ENCODE measurements around the gene CTDSP2. TPM values are rescaled to one million over a fixed set of nuclear protein-coding genes. Genes with fewer than 3 reads are reported as not detected.
A peak's percentile ranks its signal among the peaks of the same experiment; 100 is the strongest.

CTDSP2 gene
- total RNA-seq, 4 donors from 2014 or later = 47.1 to 120 (median 71.7) TPM

DNA sequence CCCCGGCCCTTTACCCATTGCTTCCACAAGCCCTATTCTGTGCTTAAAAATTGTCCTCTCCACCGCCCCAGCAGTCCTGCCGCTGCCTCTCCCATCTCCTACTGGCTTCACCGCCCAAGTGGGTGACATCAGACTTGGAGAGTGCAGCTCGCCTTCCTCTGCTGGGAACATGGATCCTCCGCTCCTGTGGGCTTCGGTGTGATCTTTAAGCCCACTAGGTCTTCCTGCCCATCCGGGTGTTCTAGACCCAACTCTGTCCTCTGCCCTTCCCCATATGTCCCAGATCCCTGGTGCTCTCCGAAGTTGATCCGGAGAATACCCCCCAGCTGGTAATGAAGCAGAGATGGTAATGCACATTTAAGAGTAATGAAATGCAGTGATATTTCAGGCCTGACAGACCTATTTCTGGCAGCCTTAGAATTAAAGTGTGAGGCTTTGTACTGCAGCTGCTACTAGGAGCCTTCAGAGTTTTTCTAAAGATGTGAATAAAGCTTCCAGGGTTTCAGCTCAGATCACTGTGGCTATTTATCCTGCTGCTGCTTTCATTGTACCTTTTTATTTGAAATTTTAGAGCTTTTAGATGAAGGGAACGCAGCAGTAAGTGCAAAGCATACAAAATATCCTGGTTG, 22.9 kb upstream of the CTDSP2 start:
- Histone ChIP-seq H3K36me3 (no peaks in the 10 kb centered on the region), H3K4me3 (no peak overlapping the region), H3K4me1 (peaks cover 11 to 45% (median 11%) of the 10 kb centered on the region in 3 donors), H3K27ac (peak overlapping the region; percentile 18 to 86 (median 74)), H3K9me3 (no peaks in the 10 kb centered on the region), H3K27me3 (no peaks in the 10 kb centered on the region)
- no peak for TF ChIP-seq POLR2A (IDR thresholded peaks at IDR 0.05)
- TF ChIP-seq, protein P1, sequence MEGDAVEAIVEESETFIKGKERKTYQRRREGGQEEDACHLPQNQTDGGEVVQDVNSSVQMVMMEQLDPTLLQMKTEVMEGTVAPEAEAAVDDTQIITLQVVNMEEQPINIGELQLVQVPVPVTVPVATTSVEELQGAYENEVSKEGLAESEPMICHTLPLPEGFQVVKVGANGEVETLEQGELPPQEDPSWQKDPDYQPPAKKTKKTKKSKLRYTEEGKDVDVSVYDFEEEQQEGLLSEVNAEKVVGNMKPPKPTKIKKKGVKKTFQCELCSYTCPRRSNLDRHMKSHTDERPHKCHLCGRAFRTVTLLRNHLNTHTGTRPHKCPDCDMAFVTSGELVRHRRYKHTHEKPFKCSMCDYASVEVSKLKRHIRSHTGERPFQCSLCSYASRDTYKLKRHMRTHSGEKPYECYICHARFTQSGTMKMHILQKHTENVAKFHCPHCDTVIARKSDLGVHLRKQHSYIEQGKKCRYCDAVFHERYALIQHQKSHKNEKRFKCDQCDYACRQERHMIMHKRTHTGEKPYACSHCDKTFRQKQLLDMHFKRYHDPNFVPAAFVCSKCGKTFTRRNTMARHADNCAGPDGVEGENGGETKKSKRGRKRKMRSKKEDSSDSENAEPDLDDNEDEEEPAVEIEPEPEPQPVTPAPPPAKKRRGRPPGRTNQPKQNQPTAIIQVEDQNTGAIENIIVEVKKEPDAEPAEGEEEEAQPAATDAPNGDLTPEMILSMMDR (IDR thresholded peaks at IDR 0.05) = no peak
- no peak for DNase-seq
- intact Hi-C loops (cut with DNase I) = no loop called here
- WGBS, 2 donors = 74 to 75% methylated on average over 11 of the region's 11 CpGs

DNA sequence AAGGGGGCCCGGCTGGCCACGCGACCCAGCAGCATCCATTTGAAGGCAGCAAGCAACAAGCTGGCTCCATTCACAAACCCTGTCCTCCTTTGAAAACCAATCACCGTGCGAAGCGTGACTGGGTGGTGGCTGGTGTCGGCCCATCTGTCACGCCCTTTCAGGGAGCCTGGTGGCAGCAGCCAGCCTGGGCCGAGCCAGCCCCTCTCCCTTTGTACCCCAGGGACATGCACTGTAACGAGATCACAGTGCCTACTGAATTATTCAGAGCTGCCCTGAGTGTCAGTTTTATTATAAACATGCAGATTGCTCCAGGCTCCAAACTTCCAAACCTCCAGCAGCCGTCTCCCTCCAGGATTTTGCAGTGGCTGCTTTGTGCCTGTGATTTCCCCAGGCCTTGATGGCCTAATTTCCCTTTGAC, 22.3 kb upstream of the CTDSP2 start:
- no peaks in the 10 kb centered on the region for H3K27me3 ChIP-seq
- DNase-seq = no peak
- no peak overlapping the region for H3K4me3 ChIP-seq
- TF ChIP-seq POLR2A (IDR thresholded peaks at IDR 0.05) = no peak
- TF ChIP-seq, protein P1 (IDR thresholded peaks at IDR 0.05) = no peak
- H3K4me1 ChIP-seq = peaks cover 15 to 50% (median 16%) of the 10 kb centered on the region in 3 donors
- no peaks in the 10 kb centered on the region for H3K9me3 ChIP-seq
- peak overlapping the region; percentile 28 to 86 (median 74) for H3K27ac ChIP-seq
- intact Hi-C loops (cut with DNase I) = no loop called here
- 58 to 85% methylated on average over 8 to 11 of the region's 11 CpGs for WGBS, 2 donors
- no peaks in the 10 kb centered on the region for H3K36me3 ChIP-seq

DNA sequence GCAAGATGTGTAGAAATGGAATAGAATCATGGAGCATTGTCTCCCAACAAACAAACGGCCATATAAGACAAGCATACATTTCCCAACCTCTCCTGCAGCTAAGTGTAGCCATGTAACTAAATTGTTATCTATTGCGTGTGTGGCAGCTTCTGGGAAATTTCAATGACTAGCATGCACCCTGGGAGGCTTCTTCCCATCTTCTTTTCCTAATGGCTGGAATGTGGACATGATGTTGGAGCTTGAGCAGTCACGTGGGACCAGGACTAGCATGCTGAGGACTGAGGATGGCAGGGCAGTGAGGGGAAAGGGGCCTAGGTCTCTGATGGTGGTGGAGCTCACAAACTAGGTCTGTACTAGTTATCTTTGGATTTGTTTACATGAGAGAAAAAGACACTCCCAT, 21.7 kb upstream of the CTDSP2 start:
- Histone ChIP-seq H3K27me3 (no peaks in the 10 kb centered on the region), H3K36me3 (no peaks in the 10 kb centered on the region), H3K9me3 (no peaks in the 10 kb centered on the region), H3K27ac (peak overlapping the region; percentile 28 to 86 (median 74)), H3K4me1 (peaks cover 15 to 54% (median 16%) of the 10 kb centered on the region in 3 donors), H3K4me3 (no peak overlapping the region)
- intact Hi-C loops (cut with DNase I) = no loop called here
- TF ChIP-seq, protein P1 (IDR thresholded peaks at IDR 0.05) = no peak
- TF ChIP-seq POLR2A (IDR thresholded peaks at IDR 0.05) = no peak
- DNase-seq = no peak
- 70 to 80% methylated on average over 3 of the region's 3 CpGs for WGBS, 2 donors

DNA sequence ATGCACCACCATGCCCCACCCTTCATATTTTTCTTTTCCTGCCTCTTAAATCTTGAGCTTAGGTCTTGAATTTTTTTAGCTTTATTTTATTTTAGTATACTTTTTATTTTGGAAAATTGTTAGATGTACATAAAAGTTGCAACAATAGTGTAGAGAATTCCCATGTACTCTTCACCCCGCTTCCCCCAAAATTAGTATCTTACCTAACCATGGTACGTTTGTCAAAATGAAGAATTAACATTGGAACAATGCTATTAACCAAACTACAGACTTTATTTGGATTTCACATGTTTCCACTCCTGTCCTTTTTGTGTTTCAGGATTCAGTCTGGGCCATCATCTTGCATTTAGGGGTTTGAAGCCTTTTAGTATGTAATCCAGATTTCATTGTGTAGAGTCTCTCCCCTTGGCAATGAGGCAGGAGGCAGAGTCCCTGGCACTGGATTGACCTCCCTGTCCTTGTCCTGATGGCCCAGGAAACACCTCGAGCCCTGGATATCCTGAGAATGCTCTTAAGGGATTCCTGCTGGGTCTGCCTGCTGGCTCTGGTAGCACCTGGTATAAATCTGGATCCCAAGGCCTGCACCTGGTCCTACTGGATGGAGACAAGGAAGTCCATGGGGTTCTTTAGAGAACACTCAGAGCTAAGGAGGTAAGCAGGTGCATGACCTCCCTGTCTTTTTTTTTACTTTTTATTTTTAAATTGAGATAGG, 19.9 kb upstream of the CTDSP2 start:
- H3K27ac ChIP-seq = peak overlapping the region in 2 of 4 donors; percentile 91 to 94
- intact Hi-C loops (cut with DNase I) = no loop called here

More for the DNA sequence above, 19.9 kb upstream of the CTDSP2 start:
- Histone ChIP-seq H3K9me3 (no peaks in the 10 kb centered on the region), H3K4me1 (peaks cover 15 to 60% (median 16%) of the 10 kb centered on the region in 3 donors), H3K27me3 (no peaks in the 10 kb centered on the region), H3K36me3 (no peaks in the 10 kb centered on the region), H3K4me3 (no peak overlapping the region)
- 92 to 95% methylated on average over 3 of the region's 3 CpGs for WGBS, 2 donors
- no peak for DNase-seq
- TF ChIP-seq POLR2A (IDR thresholded peaks at IDR 0.05) = no peak
- TF ChIP-seq, protein P1 (IDR thresholded peaks at IDR 0.05) = no peak
